ENCODE measurements around the gene PFDN5.

DNA sequence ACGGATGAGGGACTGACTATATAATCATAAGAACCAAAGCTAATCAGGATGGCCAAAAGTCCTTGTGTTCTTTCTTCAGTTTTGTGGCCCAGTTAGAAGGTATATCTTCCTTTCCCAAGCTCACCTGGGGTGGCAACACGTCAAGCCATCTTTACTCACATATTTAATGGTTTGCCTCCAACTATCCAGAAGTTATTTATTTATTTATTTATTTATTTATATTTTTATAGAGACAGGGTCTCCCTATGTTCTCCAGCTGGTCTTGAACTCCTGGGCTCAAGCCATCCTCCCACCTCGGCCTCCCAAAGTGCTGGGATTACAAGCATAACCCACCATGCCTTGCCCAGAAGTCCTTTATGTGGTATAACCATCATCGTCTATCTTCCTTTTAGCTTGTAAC is 52.6 kb downstream of the PFDN5 start:
- TF ChIP-seq CTCF (IDR thresholded peaks at IDR 0.05; ENCODE audit: insufficient read depth, low read length) (no peak), REST (IDR thresholded peaks at IDR 0.05; ENCODE audit: insufficient replicate concordance, low read depth) (no peak)

All from HL-60 (cell line).